GM21423 (cell line): ENCODE measurements around the gene GPR87.

Experiments
- ATAC-seq: cut with Tn5 transposase; IDR thresholded peaks from one replicate; pipeline ENCODE4 v1.9.1; 2021; ENCODE audit warnings: mild to moderate bottlenecking, moderate library complexity; ENCODE audit not compliant: unreplicated experiment

The GPR87 gene

GRCh38 chr3:151316267-151316991 lies at the start of gene GPR87:
Gene GPR87, minus strand, starts transcription at chr3:151316820. Its CDS starts 16,720 bp downstream, at chr3:151300100.
- no peak for ATAC-seq

GRCh38 chr3:151362751-151363174 lies 46.1 kb upstream of the GPR87 start:
- ATAC-seq: no peak

- no peak for ATAC-seq
These were observed 40.8 kb upstream of the GPR87 start for GRCh38 chr3:151357463-151357850.

- no peak for ATAC-seq
These were observed 40.3 kb upstream of the GPR87 start for GRCh38 chr3:151356794-151357462.

- peak; percentile 17 for ATAC-seq
These were observed 35.0 kb upstream of the GPR87 start for GRCh38 chr3:151351648-151352047.

- ATAC-seq: peak; percentile 85
These were observed 34.6 kb upstream of the GPR87 start for GRCh38 chr3:151351219-151351618.

- no peak for ATAC-seq
These were observed 34.0 kb upstream of the GPR87 start for GRCh38 chr3:151350656-151351055.

GRCh38 chr3:151347432-151347831 lies 30.8 kb upstream of the GPR87 start:
- no peak for ATAC-seq

- ATAC-seq: no peak
These were observed 29.7 kb upstream of the GPR87 start for GRCh38 chr3:151346292-151346691.

GRCh38 chr3:151345859-151346258 lies 29.2 kb upstream of the GPR87 start:
- no peak for ATAC-seq

GRCh38 chr3:151331696-151332095 lies 15.1 kb upstream of the GPR87 start:
- ATAC-seq: no peak

- no peak for ATAC-seq
These were observed 14.3 kb upstream of the GPR87 start for GRCh38 chr3:151330899-151331298.

- no peak for ATAC-seq
These were observed 13.8 kb upstream of the GPR87 start for GRCh38 chr3:151330379-151330778.

GRCh38 chr3:151329363-151329762 lies 12.7 kb upstream of the GPR87 start, which contains the start of gene P2RY13:
Gene P2RY13, minus strand, starts transcription at chr3:151329549. Its CDS starts 21 bp downstream, at chr3:151329528.
- ATAC-seq: no peak

- no peak for ATAC-seq
These were observed 11.8 kb upstream of the GPR87 start for GRCh38 chr3:151328298-151328995.

GRCh38 chr3:151327571-151328198 lies 11.1 kb upstream of the GPR87 start:
- no peak for ATAC-seq

- no peak for ATAC-seq
These were observed 5.9 kb upstream of the GPR87 start for GRCh38 chr3:151322511-151322910.

- ATAC-seq: no peak
These were observed 4.9 kb upstream of the GPR87 start for GRCh38 chr3:151321526-151321925.

GRCh38 chr3:151320131-151320530 lies 3.5 kb upstream of the GPR87 start:
- no peak for ATAC-seq

GRCh38 chr3:151319628-151320027 lies 3.0 kb upstream of the GPR87 start:
- no peak for ATAC-seq

GRCh38 chr3:151318991-151319390 lies 2.4 kb upstream of the GPR87 start:
- ATAC-seq: no peak
